ENCODE results near the gene STYXL1.
"Not testable (repeated sequence)": the region's sequence is repeated elsewhere in the genome, so short reads cannot be mapped to it uniquely, and the experiment has no call there.

The STYXL1 gene

GRCh38 chr7:76054123-76055120 is 6.6 kb upstream of the STYXL1 start:
- Histone ChIP-seq H3K27me3 (ENCODE audit: control insufficient read depth, insufficient read depth, low read length) (no peaks in the 10 kb centered on the region), H3K9ac (no peak overlapping the region), H2AFZ (no peak overlapping the region), H3K36me3 (ENCODE audit: control insufficient read depth, insufficient read depth, low read length) (no peaks in the 10 kb centered on the region), H3K4me2 (ENCODE audit: low read length) (no peak overlapping the region), H3K4me3 (ENCODE audit: low read depth, low read length) (no peak overlapping the region), H3K27ac (no peak overlapping the region), H3K79me2 (peaks cover 53% of the 10 kb centered on the region), H3K4me1 (peaks cover 6% of the 10 kb centered on the region), H3K9me3 (ENCODE audit: control insufficient read depth, low read length) (no peaks in the 10 kb centered on the region)
- no peak for TF ChIP-seq CTCF (IDR thresholded peaks at IDR 0.05)

- Histone ChIP-seq H3K4me1 (peaks cover 12% of the 10 kb centered on the region), H3K4me2 (ENCODE audit: low read length) (no peak overlapping the region), H3K9ac (no peak overlapping the region), H3K27me3 (ENCODE audit: control insufficient read depth, insufficient read depth, low read length) (no peaks in the 10 kb centered on the region), H3K79me2 (peaks cover 61% of the 10 kb centered on the region), H3K9me3 (ENCODE audit: control insufficient read depth, low read length) (no peaks in the 10 kb centered on the region), H3K4me3 (ENCODE audit: low read depth, low read length) (no peak overlapping the region), H2AFZ (no peak overlapping the region), H3K27ac (no peak overlapping the region), H3K36me3 (ENCODE audit: control insufficient read depth, insufficient read depth, low read length) (no peaks in the 10 kb centered on the region)
- no peak for TF ChIP-seq CTCF (IDR thresholded peaks at IDR 0.05)
Observed at GRCh38 chr7:76053461-76053860, 5.7 kb upstream of the STYXL1 start.

GRCh38 chr7:76052681-76053080 is 4.9 kb upstream of the STYXL1 start:
- not testable (repeated sequence) for H3K9ac ChIP-seq; H3K27ac ChIP-seq; H3K9me3 ChIP-seq (ENCODE audit: control insufficient read depth, low read length); H2AFZ ChIP-seq; H3K36me3 ChIP-seq (ENCODE audit: control insufficient read depth, insufficient read depth, low read length); H3K4me2 ChIP-seq (ENCODE audit: low read length); H3K4me3 ChIP-seq (ENCODE audit: low read depth, low read length); H3K27me3 ChIP-seq (ENCODE audit: control insufficient read depth, insufficient read depth, low read length)
- Histone ChIP-seq H3K79me2 (peaks cover 60% of the 10 kb centered on the region), H3K4me1 (peaks cover 12% of the 10 kb centered on the region)

- no peak overlapping the region for H3K4me3 ChIP-seq (ENCODE audit: low read depth, low read length)
- H3K36me3 ChIP-seq (ENCODE audit: control insufficient read depth, insufficient read depth, low read length) = no peaks in the 10 kb centered on the region
- no peak overlapping the region for H2AFZ ChIP-seq
- H3K79me2 ChIP-seq = peaks cover 61% of the 10 kb centered on the region
- no peak for TF ChIP-seq CTCF (IDR thresholded peaks at IDR 0.05)
- H3K4me2 ChIP-seq (ENCODE audit: low read length) = no peak overlapping the region
- peaks cover 12% of the 10 kb centered on the region for H3K4me1 ChIP-seq
- H3K27ac ChIP-seq = no peak overlapping the region
- H3K9me3 ChIP-seq (ENCODE audit: control insufficient read depth, low read length) = no peaks in the 10 kb centered on the region
- H3K27me3 ChIP-seq (ENCODE audit: control insufficient read depth, insufficient read depth, low read length) = no peaks in the 10 kb centered on the region
- H3K9ac ChIP-seq = no peak overlapping the region
Observed at GRCh38 chr7:76051840-76052239, 4.0 kb upstream of the STYXL1 start.

GRCh38 chr7:76050545-76050944 is 2.7 kb upstream of the STYXL1 start:
- H3K9ac ChIP-seq = no peak overlapping the region
- H3K4me3 ChIP-seq (ENCODE audit: low read depth, low read length) = no peak overlapping the region
- no peak overlapping the region for H2AFZ ChIP-seq
- no peaks in the 10 kb centered on the region for H3K36me3 ChIP-seq (ENCODE audit: control insufficient read depth, insufficient read depth, low read length)
- no peaks in the 10 kb centered on the region for H3K9me3 ChIP-seq (ENCODE audit: control insufficient read depth, low read length)
- H3K27me3 ChIP-seq (ENCODE audit: control insufficient read depth, insufficient read depth, low read length) = no peaks in the 10 kb centered on the region
- no peak overlapping the region for H3K27ac ChIP-seq
- no peak for TF ChIP-seq CTCF (IDR thresholded peaks at IDR 0.05)
- H3K4me1 ChIP-seq = peaks cover 12% of the 10 kb centered on the region
- no peak overlapping the region for H3K4me2 ChIP-seq (ENCODE audit: low read length)
- H3K79me2 ChIP-seq = peaks cover 65% of the 10 kb centered on the region
